GM18505 (cell line): ENCODE measurements around the gene ANKRD50.

Experiments used
- ATAC-seq: cut with Tn5 transposase; IDR thresholded peaks from one replicate; pipeline ENCODE4 v1.9.1; 2021; ENCODE audit not compliant: unreplicated experiment
- POLR2A ChIP-seq: IDR thresholded peaks from 4 replicates; pipeline ENCODE4 v1.6.1; 2011; ENCODE audit warnings: borderline replicate concordance; ENCODE audit not compliant: insufficient read depth, insufficient read length; ENCODE audit errors: extremely low read depth

The ANKRD50 gene

GRCh38 chr4:124641715-124642381 lies 70.7 kb downstream of the ANKRD50 start:
- peak; percentile 83 for ATAC-seq
- no peak for TF ChIP-seq POLR2A

- TF ChIP-seq POLR2A, result no peak
- no peak for ATAC-seq
These were observed 72.4 kb downstream of the ANKRD50 start for GRCh38 chr4:124640022-124640730.

- ATAC-seq, result no peak
- TF ChIP-seq POLR2A, result no peak
These were observed 75.2 kb downstream of the ANKRD50 start for GRCh38 chr4:124637321-124637720.

GRCh38 chr4:124636788-124637187 lies 75.7 kb downstream of the ANKRD50 start:
- no peak for ATAC-seq

DNA sequence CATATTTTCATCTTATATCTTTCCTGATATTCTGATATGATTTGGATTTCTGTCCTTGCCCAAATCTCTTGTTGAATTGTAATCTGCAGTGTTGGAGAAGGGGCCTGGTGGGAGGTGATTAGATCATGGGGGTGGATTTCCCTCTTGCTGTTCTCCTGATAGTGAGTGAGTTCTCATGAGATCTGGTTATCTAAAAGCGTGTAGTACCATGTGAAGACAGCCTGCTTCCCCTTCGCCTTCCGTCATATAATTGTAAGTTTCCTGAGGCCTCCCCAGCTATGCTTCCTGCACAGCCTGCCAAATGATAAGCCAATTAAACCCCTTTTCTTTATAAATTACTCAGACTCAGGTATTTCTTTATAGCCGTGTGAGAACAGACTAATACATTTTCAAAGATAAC lies 77.2 kb downstream of the ANKRD50 start:
- ATAC-seq, result no peak
- no peak for TF ChIP-seq POLR2A

More at GRCh38 chr4:124636788-124637187, 75.7 kb downstream of the ANKRD50 start:
- TF ChIP-seq POLR2A, result no peak

GRCh38 chr4:124633285-124633941 lies 79.1 kb downstream of the ANKRD50 start:
- no peak for ATAC-seq
- no peak for TF ChIP-seq POLR2A

GRCh38 chr4:124632439-124632838 lies 80.1 kb downstream of the ANKRD50 start:
- TF ChIP-seq POLR2A, result no peak

DNA sequence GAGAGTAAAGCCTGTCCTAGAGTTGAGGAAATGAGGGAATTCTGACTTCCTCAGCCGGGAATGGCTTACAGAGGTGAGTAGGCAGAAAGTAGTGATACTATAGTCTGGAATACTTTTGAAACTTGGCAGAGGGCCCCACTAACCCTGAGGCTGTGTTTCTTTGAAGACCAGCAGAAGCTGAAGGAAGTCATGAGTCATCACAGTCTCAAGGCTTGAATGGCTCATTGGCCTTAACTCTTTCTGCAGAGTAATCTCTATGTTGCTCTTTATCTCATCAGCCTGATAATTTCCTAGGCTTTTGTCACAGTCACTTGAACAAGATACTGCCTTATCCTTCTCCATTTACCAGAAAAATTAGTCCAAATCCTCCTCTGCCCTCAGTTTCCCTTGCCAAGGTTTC lies 80.8 kb downstream of the ANKRD50 start:
- no peak for TF ChIP-seq POLR2A
- ATAC-seq, result peak; percentile 100

More at GRCh38 chr4:124632439-124632838, 80.1 kb downstream of the ANKRD50 start:
- no peak for ATAC-seq

DNA sequence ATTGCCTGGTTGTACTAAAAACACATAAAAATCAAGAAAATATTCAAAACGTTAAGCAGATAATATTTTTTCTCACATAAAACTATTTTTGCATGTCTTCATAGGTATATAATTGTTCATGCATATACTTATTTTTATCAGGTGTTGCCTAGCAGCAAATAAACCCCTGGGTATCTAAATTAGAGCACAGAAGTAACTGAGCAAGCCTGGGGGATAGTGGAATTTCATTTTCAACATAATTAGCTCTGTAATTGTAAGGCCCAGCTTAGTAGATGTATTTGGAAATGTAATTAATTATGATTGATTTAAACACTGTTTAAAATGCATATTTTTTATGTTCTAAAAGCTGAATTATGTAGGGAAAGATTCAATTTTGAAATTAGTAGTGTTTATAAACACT lies 82.9 kb downstream of the ANKRD50 start:
- no peak for TF ChIP-seq POLR2A
- no peak for ATAC-seq
